Activated CD8-positive, alpha-beta memory T cell treated with anti-CD3 and anti-CD28 coated beads, Interleukin-2, amount 50 U/mL, for 4 hours (primary cell): Measurements from ENCODE around the gene NFS1.

Experiments
- DNase-seq: peaks from one replicate; pipeline ENCODE4 v3.0.0-alpha.2; 2020

NFS1 gene

DNA sequence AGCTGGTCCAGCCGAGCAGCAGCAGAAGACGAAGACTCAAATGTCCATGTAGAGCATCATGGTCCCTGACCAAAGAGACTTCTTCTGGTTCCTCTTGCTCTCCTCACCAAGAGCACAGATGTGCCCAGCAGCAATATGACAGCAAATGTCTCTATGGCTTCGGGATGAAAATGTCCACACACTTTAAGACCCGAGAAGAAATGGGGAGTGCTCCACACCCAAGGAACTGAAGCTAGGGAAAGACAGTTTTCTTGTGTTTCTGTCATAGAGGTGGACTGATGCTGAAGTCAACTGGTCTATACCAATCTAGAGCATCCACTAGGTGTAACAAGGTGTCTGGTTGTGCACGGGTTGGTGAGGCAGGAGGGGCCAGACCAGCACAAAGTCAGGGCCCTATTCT is 29.9 kb downstream of the NFS1 start:
- DNase-seq = no peak

DNA sequence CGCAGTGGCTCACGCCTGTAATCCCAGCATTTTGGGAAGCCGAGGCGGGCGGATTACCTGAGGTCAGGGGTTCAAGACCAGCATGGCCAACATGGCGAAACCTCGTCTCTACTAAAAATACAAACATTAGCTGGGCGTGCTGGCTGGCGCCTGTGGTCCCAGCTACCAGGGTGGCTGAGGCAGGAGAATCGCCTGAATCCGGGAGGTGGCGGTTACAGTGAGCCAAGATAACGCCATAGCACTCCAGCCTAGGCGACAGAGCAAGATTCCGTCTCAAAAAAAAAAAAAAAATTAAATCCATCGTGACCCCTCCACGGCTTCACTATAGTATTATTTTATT is 33.2 kb downstream of the NFS1 start:
- DNase-seq = no peak

DNA sequence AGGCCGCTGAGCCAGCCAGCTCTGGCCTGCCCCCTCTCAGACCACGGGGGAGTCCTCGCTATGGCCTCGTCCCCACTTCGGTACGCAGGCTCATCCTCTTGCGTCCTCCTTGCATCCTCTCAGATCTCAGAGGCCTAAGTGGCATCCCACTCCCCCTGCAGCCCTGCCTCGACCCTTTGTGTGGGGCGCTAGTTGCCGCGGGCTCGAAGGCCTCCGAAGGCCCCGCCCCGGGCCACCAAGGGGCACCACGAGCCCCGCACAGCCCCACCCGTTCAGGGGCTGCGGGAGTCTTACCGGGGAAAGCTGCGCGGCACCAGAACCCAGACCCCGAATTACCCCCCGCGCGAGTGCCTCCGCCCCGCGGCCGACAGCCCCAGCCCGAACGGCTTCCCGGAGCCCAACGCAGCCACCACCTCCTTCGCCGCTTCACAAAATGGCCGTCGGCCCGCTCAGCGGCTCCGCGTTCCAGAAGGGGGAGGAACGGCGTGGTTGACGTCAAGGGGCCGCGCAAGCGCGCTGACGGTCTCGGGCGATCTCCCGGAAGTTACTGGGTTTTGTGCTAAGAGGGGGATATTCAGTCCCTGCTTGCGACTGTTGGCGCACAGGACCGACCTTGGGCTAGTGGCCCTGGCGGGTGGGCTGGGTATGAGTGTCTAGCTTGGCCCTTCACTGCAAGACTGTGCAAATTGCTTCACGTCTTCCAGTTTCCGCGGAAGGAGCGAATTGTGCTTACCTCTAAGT is 34.5 kb downstream of the NFS1 start, which contains the start of the genes CPNE1 and RBM12:
Gene CPNE1 (minus strand): TSS at position 435 of the 741 bp plus-strand sequence. CDS start 31,977 bp downstream, outside the sequence.
Gene RBM12 (minus strand): TSS at position 435 of the 741 bp plus-strand sequence. CDS start 9,578 bp downstream, outside the sequence.
- peak; percentile 91 for DNase-seq

DNA sequence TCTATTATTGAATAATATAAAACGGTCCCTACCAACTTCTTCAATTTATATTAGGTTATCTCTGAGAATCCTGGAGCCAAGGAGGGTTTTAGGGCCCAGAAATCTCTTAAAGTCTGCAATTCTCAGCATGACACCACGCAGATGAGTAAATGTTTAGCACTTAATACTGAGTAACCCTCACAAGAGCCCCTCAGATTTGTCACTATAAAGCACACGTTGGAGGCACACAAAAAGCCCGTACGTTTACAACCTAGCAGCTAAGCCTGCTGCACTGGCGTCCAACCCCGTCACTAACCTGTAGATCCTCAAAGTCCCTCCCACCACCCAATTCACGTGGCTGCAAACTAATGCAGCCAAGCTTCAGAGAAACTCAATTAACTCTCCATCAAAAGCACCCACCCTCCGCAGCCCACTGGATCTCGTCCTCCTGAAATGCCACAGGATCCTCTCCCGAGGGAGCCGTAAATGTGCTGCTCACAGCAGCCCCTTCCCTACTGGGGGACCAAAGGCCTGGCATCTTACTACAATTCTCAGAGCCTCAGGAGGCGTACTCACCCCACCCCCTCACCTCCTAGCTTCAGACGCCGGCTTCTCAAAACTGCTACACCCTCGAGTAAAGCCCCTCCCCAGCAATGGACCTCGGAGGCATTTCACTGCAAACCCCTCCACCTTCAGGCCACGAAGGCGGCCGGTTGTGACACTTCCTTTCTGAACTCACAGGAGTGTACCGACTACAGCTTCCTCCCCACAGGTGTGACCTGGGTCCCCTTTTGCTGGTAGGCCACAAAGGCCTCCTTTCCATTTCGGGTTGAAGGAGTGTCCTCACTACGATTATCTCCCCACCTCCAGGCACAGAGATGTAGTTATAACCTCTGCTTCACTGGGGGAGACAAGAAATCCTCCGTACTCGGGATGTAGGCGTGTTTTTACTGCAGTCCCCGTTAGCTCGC is 35.4 kb downstream of the NFS1 start:
- DNase-seq = peak; percentile 56

DNA sequence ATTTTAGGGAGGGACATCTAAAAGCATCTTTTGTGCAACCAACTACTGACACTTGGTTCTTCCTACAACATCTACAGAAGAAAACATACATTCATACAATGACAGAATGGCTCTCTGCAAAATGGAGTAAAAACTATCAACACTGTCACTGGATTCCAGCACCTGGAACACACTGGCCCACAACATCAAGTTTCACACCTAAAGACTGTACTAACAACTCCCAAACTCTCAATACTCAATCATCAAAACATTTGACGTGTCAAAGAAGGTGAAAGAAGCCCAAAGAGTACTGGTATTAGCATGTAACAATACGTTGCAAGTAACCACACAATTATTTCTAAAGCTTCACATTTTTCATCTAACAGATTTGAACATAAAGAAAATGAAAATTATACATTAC is 36.6 kb downstream of the NFS1 start:
- DNase-seq = no peak

DNA sequence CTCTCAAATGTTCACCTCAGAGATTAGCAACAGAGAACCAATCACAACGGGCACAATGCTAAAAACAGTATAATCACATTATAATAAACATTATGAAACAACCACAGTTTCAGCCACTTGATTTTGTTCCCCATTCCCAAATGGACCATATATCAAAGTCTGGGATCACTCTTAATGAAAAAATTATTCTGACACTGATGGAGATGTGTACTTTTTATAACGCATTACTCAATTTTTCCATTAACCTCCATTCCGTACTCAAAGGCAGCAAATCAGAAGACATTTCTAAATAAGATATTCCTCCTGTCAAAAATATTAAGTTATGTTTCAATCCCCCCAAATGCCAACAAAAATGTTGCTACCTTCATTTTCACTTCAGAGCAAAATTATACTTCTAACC is 37.2 kb downstream of the NFS1 start:
- DNase-seq = no peak

DNA sequence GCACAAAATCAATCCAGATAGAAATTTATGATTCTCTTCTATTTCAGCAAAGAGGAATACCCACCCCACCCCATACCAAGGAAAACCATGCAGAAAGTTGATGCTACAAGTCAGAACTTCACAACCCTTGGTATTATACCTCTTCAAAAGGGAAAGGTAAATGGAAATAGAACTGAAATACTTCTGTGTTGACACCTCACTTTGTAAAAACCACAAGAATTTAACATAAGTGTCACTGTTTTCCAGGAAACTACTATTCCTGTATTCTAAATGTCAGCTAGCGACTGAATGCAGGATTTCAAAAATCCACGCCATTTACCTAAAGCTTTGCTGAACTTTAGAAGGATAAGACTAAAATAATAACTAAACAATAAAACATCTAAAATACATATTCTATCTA is 38.1 kb downstream of the NFS1 start:
- DNase-seq = no peak

DNA sequence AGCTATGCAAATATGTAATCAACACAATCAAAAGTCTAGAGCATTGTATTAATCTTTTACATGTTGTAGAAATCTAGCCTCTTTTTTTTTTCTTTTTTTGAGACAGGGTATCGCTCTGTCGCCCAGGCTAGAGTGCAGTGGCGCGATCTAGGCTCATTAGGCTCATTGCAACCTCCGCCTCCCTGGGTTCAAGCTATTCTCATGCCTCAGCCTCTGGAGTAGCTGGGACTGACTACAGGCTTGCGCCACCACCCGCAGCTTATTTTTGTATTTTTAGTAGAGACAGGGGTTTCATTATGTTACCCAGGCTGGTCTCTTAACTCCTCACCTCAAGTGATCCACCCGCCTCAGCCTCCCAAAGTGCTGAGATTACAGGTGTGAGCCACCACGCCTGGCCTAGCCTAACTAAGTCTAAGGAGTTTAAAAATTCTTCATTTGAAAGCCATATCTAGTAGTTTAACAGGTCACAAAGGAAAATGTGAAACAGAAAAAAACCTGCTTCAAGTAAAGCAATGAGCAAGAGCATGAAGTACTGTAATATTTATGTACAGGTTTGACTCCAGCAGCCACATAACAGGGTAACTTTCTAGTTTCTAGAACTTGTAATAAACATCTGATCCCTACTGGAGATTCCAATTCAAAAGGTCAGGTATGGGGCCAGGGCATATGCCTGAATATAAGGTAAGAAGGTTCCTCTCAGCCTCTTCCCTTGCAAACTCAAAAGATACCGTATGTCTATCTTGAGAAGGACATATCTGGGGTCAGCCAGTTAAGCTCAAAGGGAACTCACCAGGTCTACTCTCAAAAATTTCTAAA is 38.8 kb downstream of the NFS1 start:
- DNase-seq = no peak

DNA sequence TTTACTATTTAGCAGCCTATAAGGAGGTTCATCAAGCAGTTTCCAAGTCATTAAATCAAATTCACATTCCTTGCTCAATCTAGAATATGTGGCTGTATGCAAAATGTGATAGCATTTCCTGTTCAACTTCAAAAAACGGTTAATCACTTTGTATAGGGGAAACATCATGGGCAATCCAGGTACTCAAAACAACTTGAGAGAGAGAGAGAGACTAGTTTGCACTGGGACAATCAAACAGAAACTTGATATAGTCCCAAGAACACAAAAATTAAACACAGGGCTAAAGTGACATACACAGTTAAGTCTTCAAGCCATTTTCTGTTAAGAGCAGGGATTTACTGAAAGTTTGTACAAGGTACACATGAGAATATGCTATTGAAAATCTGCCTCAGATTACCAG is 41.9 kb downstream of the NFS1 start:
- DNase-seq = no peak

DNA sequence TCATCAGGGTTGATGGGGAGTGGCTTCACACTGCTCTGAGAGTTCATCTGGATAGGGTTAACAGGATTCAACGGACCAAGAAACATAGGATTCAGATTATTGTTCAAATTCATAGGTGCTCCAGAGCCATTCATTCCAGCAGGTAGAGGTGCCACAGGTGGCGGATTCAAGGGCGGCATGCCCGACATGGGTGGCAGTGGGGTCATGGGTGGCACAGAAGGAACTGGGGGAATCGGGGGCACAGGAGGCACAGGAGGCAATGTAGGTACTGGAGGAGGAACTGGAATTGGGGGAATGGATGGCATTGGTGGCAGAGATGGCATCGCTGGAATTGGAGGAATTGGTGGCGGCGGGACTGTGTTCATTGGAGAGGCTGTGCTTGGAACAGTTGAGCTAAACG is 44.7 kb downstream of the NFS1 start:
- DNase-seq = no peak

DNA sequence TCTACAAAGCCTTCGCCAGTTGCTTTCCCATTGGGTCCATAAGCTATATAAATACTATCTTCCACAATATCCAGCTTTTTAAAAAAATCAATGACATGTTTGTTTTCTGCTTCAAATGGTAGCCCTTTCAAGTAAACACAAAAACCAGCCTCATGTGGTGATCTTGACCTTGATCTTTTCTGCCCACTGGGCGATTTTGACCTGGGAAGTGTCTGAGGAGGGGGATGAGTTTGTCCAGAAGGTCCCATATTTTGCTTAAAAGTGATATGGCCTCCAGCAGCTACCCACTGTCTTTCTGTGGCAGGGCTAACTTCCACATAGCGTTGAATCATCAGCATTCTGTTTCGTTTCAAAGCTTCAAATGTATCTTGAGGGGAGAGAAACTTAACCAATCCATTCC is 45.3 kb downstream of the NFS1 start:
- DNase-seq = no peak

DNA sequence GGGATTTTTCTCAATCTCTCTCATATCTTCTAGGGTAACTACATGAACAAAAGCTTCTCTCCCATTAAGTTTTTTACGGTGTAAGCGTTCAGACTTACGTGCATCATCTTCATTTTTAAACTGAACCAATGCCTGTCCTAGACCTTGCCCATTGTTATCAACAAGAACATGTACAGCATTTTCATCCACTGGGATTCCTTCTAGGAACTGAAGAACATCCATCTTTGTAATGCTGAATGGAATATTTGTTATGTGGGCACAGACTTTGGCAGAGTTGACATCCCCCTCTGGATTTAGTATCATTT is 45.8 kb downstream of the NFS1 start:
- DNase-seq = no peak

DNA sequence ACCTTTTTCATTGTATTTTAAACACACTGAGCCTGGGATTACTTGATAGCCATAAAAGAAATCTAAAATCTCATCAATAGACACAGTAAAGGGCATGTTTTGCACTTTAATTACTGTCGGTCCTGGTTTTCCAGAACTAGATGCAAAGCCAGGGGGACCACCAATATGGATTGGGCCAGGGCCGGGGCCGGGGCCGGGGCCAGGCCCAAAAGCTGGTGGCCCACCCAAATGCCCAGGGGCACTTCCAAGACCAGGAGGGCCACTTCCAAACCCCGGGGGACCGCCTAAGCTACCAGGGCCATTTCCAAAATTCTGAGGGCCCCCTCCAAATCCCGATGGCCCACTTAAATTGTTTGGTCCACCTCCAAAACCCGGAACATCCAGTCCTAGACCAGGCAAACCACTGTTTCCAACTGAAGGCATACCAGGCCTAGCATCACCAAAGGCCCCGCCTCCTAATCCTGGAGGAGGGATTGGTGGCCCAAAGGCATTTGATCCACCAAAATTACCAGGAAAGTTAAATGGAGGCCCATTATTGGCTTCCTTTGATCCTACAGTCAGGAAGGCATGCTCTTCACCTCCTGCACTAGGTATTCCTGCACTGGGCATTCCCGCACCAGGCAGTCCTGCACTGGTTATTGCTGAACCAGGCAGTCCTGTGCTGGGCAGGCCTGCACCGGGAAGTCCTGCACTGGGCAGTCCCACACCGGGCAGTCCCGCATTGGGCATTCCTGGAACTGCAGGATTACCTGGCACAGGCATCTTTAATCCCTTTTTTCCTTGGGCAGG is 46.3 kb downstream of the NFS1 start:
- DNase-seq = no peak

DNA sequence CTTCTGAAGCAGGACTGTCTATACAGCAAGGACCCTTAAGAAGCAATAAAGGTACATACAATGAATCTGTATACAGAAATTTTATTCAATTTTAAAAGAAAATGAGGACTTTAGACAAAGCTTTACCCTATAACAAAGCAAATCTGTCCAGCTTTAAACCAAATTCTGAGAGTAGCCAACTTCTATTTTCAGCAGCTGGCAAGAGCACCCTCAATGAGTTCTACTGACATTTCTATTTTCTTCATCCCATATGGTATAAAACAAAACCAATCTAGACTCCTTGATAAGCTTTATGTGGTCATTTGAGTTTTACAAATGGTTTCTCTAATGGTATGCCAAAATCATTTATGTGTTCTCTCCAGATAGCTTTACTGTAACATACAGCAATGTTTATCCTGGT is 47.2 kb downstream of the NFS1 start:
- no peak for DNase-seq

DNA sequence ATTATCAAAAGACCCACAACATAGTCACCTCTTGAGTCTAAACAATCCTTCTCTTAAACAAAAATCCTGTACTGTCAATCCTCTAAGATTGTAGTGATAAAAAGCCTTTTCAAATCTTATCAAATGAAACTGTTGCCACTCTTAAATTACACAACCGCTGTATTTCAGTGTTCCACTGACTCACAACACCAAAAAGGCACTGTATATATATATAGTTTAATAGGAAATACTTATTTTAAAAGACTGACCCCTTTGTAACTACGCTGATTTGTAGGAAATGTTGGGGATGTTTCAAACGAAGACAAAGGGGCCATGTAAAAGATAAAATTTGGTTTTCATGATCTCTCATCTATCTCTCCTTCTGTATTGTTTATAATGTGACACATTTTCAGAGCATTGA is 48.5 kb downstream of the NFS1 start:
- no peak for DNase-seq

DNA sequence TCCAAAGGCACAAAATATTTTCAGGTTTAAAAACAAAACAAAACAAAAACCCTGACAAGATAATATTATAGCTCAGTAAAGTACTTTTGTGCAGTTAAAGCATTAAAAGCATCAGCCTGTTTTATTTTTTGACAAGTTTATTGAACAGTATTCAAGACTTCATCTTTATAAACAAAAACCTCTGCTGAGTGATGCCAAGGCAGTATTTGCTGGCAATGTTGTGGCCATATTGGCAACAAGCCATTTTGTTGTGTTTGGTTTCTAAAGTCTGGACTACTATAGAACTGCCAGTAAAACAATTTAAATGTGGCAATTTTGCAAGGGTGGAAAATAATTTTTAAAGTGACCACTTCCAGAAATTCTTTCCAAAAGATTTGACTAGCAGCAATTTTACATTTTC is 50.3 kb downstream of the NFS1 start:
- DNase-seq = no peak

DNA sequence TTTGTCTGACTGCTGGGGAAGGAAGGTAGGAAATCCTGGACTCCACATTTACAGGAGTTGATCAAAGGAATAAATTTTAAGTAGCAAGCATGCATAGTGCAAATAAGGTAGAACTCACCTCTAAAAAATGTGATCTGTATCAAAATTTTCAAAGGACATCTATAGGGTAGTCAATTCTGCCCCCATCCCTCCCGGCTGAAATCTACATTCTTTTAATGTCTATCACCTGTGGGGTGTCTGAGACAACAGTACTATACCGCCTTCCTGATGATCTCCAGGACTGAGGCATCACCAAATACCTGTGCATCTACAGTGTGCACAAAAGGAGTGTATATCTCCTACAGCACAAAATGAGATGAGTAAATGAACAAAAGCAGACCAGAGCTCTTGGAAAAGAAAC is 54.3 kb downstream of the NFS1 start:
- no peak for DNase-seq

DNA sequence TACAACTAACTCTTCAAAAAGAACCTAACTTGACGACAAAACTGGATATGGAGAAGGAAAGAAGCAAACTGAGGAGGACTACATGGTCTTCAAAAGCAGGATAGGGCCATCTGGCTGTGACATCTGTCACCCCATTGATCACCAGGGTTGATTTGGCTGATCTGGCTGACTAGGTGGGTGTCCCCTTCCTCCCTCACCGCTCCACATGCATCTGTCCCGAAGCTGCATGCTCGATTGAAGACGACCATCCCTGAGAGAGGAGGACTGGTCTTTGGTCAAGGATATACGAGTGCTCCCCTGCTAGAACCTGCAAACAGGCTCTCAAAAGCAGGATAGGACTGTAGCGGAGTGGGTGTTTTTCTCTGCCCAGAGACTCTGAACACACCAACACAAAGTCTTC is 56.1 kb downstream of the NFS1 start:
- DNase-seq = no peak

DNA sequence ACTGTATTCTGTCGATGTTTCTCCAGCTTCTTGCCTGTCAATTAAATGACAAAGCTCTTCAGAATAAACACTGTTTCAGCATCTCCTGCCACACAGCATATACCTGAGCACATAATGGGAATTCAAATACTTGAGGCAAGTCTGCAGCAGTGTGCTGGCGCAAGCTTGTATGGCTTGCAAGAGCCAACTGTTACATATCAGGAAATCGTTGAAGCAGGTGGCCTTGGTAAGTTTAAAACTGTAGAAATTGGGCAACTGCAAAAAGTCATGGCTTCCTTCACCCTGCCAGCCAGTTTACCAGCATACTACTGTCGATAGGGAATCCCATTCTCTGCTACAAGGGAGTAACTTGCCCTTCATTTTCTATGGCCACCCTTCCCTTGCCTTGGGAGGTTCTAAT is 57.4 kb downstream of the NFS1 start:
- no peak for DNase-seq

DNA sequence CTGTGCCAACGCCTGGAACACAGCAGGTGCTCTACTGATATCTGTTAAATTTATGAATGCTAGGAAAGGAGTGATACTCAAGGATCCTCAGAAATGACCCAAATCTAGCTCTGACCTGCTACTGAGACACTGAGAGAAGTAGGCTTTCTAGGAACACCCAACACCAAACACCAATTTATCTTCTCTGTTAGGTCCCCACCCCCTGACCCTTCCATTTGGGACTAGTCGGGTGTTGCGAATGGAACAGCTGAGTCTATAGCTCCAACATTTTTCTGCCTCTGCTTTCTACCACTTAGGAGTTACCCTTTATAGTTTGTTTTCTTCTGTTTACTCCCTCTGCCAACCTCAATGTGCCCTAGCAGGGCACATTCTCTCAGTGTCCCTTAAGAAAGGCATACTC is 58.4 kb downstream of the NFS1 start:
- DNase-seq = no peak

DNA sequence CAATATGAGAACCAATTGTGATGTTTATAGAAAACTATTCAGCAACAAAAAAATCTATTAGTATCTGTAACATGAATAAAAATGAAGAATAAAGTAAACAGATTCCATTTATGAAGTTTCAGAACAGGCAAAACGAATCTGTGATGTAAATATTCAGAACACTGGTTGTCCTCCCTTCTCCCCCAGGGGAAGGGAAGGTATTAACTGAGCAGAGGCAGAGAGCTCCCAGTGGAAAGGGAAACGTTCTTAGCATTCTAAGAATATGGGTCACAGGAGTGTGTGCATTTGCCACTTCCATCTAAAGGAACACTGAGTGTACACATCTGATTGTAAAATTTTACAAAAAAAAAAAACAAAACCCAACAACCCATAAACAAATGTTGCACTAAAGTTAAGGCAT is 60.4 kb downstream of the NFS1 start:
- no peak for DNase-seq

DNA sequence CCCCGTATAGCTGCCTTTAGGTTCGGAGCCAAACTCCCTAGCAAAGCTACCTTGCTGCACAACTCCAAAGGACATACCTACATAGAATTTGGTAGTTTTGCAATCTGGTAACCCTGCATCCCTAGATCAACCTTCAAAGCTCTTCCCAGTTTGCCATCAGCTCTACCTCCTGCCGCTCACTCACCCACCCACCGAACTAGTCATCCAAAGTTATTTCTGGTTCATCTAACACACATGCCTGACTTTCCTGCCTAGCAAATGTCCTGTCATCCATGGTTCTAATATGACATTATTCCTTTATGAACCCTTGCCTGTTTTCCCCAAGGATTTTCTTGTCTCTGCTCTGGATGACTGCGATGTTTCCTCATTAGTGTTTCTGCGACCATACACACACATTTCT is 61.9 kb downstream of the NFS1 start:
- DNase-seq = no peak

DNA sequence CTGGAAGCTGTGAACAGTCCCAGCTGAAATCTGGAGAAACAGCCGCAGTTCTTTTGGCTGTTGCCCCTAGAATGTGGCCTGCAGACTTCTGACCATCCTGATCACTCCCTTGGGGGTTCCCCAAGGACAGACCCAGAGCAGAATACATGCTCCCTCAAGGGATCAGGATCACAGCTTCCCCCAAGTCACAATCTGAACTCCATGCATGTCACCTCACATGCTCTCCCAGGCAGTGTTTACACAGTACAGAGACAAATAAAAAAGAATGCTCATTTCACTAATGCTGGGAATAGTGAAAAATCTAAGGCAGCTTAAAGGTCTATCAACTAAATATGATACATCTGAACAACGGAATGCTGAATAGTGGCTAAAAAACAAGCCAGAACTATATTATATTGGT is 63.1 kb downstream of the NFS1 start:
- DNase-seq = no peak
